Globus pallidus (tissue), 1 donor: ENCODE results near the gene METTL4.
A peak's percentile ranks its signal among the peaks of the same experiment; 100 is the strongest.

Experiments
- DNase-seq: peaks from one replicate; pipeline ENCODE4 v3.0.0-alpha.2; 2015; ENCODE audit warnings: low spot score

Gene METTL4

GRCh38 chr18:2571200-2572170 is at the start of gene METTL4, which contains the start of gene NDC80:
Gene METTL4 (minus strand): TSS chr18:2571505. CDS start chr18:2567216, 4,289 bp downstream.
Gene NDC80 (plus strand): TSS chr18:2571557. CDS start chr18:2572986, 1,429 bp downstream.
- peak; percentile 82 for DNase-seq

- DNase-seq, result no peak
Observed at GRCh38 chr18:2618009-2618408, 46.7 kb upstream of the METTL4 start.

GRCh38 chr18:2617401-2617998 is 46.2 kb upstream of the METTL4 start:
- no peak for DNase-seq

GRCh38 chr18:2612996-2613395 is 41.7 kb upstream of the METTL4 start:
- DNase-seq, result no peak

GRCh38 chr18:2610549-2610948 is 39.2 kb upstream of the METTL4 start:
- no peak for DNase-seq

GRCh38 chr18:2609604-2610003 is 38.3 kb upstream of the METTL4 start:
- no peak for DNase-seq

- DNase-seq, result no peak
Observed at GRCh38 chr18:2606335-2606734, 35.0 kb upstream of the METTL4 start.

GRCh38 chr18:2602844-2603243 is 31.5 kb upstream of the METTL4 start:
- DNase-seq, result no peak

GRCh38 chr18:2597639-2598038 is 26.3 kb upstream of the METTL4 start:
- no peak for DNase-seq

GRCh38 chr18:2590303-2590702 is 19.0 kb upstream of the METTL4 start:
- DNase-seq, result no peak

GRCh38 chr18:2589345-2590068 is 18.2 kb upstream of the METTL4 start:
- DNase-seq, result no peak

- DNase-seq, result no peak
Observed at GRCh38 chr18:2588666-2589344, 17.5 kb upstream of the METTL4 start.

- no peak for DNase-seq
Observed at GRCh38 chr18:2587788-2588187, 16.5 kb upstream of the METTL4 start.

GRCh38 chr18:2573408-2573807 is 2.1 kb upstream of the METTL4 start:
- no peak for DNase-seq

- DNase-seq, result no peak
Observed at GRCh38 chr18:2572892-2573291, 1.6 kb upstream of the METTL4 start.

- DNase-seq, result no peak
Observed at GRCh38 chr18:2572171-2572569, 865 bp upstream of the METTL4 start.

GRCh38 chr18:2570772-2571199 is 519 bp downstream of the METTL4 start:
- DNase-seq, result peak; percentile 62

GRCh38 chr18:2569338-2570207 is 1.7 kb downstream of the METTL4 start:
- DNase-seq, result no peak

GRCh38 chr18:2568605-2569004 is 2.7 kb downstream of the METTL4 start:
- no peak for DNase-seq

- DNase-seq, result no peak
Observed at GRCh38 chr18:2568129-2568528, 3.2 kb downstream of the METTL4 start.

- DNase-seq, result no peak
Observed at GRCh38 chr18:2564373-2564772, 6.9 kb downstream of the METTL4 start.
